COLO668 (cell line): ENCODE data around the gene CHD2.

Experiments
- DNase-seq: peaks from one replicate; lab custom pipeline; 2025; ENCODE audit not compliant: unreplicated experiment; lab: John Stamatoyannopoulos, UW

Gene CHD2

GRCh38 chr15:93065641-93066045, 165.5 kb downstream of the CHD2 start:
- DNase-seq = no peak

- no peak for DNase-seq
These were observed 166.1 kb downstream of the CHD2 start for GRCh38 chr15:93066224-93066681.

- peak; percentile 46 for DNase-seq
These were observed 166.9 kb downstream of the CHD2 start for GRCh38 chr15:93066834-93067648.

GRCh38 chr15:93067649-93068085, 167.5 kb downstream of the CHD2 start:
- no peak for DNase-seq

DNA sequence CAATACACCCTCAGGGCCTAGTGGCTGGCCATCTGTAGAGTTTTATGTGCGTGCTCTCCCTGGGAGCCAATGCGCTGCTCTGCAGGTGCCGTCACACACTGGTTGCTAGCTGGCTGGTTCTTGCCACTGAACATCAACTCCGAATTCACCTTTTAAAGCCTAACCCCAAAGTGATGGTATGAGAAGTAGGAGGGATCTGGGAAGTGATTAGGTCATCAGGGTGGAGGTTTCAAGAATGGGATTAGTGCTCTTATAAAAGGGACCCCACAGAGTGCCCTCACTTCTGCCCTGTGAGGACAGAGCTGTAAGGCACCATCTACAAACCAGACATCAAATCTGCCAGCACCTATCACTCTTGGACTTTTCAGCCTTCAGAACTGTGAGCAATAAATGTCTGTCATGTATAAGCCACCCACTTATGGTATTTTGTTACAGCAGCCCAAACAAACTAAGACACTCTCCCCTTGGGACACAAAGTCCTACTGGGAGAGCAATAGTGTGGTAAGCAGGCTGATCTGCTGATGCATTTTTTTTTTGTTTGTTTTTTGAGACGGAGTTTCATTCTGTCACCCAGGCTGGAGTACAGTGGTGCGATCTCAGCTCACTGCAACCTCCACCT, 168.6 kb downstream of the CHD2 start:
- DNase-seq = no peak

- DNase-seq = no peak
These were observed 170.0 kb downstream of the CHD2 start for GRCh38 chr15:93070132-93070531.

GRCh38 chr15:93070551-93071296, 170.6 kb downstream of the CHD2 start:
- no peak for DNase-seq

GRCh38 chr15:93071469-93071936, 171.4 kb downstream of the CHD2 start:
- no peak for DNase-seq

DNA sequence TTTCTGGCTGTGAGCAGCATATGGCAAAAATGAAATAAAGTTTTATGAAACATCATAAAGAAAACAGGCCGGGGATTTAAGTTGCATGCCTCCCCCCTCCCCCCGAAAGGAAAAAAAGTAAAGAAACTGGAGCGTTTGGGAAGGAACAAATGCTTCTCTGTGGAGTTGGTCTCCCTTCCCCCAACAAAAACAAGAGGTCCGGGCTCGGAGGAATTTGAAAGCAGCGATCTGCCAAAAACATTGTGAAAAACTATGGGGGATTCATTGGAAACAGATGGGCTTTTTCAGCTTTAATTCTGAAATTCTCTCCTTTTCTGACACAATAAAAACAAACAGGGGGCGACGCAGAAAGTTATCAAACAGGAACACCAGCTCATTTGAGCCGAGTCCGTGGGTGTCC, 171.9 kb downstream of the CHD2 start:
- no peak for DNase-seq

- DNase-seq = peak; percentile 82
These were observed 172.6 kb downstream of the CHD2 start for GRCh38 chr15:93072411-93073394.

GRCh38 chr15:93073465-93073952, 173.4 kb downstream of the CHD2 start:
- DNase-seq = peak; percentile 13

DNA sequence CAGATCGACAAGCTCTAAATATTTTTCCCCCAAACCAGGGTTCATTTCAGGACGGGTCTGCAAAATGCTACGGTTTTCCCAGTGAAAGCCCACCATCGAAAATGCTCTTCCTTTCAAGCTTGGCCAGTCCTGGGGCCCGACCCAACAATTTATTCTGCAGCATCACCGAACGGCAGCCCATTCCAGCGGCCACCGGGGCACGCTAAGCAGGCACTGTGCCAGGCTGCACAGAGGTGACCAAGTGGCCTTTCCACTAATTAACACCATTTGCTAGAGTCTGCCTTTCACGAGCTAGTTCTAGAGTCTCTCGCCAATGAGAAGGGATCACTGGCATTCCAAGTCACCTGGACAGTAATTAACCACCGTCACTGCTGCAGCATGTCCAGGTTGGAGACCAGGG, 174.5 kb downstream of the CHD2 start:
- no peak for DNase-seq

DNA sequence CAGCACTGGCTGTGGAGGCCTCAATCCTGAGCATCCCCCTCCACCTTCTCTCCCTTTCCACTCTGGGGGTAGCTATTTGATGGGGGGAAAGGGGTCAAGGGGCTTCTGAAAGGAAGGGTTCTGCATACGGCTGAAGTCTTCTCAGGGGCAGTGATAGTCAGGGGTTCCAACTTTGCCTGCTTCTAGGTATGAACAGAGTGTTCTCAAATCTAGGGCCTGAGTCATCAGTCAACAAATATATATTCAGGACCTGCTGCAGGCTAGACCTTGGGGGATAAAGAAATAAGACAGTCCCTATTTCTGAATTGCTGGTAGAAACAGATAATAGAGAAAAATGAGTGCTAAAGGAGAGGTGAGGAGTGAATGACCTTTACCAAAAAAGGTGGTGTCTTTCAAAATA, 176.1 kb downstream of the CHD2 start:
- DNase-seq = no peak

GRCh38 chr15:93076875-93077274, 176.8 kb downstream of the CHD2 start:
- DNase-seq = no peak
